GM13976 (cell line): ENCODE measurements around the gene NCLN.

Experiments used
- DNase-seq: peaks from one replicate; pipeline ENCODE4 v3.0.0; 2012; ENCODE audit warnings: low spot score
- in situ Hi-C: fragments of 300-500 bp; cut with MboI; formaldehyde crosslinking; loops from one replicate; pipeline ENCODE4 v1.12.0; 2022; ENCODE audit warnings: low sequenced_read_pairs, mixed read lengths, inconsistent platforms; ENCODE audit not compliant: unreplicated experiment
- TF ChIP-seq, protein P1 (sequence below): IDR thresholded peaks from 2 replicates; pipeline ENCODE4 v1.5.1; 2012; ENCODE audit warnings: borderline replicate concordance, mild to moderate bottlenecking; ENCODE audit not compliant: insufficient read depth; ENCODE audit errors: extremely low read depth, missing control alignments, control extremely low read depth

The NCLN gene

DNA sequence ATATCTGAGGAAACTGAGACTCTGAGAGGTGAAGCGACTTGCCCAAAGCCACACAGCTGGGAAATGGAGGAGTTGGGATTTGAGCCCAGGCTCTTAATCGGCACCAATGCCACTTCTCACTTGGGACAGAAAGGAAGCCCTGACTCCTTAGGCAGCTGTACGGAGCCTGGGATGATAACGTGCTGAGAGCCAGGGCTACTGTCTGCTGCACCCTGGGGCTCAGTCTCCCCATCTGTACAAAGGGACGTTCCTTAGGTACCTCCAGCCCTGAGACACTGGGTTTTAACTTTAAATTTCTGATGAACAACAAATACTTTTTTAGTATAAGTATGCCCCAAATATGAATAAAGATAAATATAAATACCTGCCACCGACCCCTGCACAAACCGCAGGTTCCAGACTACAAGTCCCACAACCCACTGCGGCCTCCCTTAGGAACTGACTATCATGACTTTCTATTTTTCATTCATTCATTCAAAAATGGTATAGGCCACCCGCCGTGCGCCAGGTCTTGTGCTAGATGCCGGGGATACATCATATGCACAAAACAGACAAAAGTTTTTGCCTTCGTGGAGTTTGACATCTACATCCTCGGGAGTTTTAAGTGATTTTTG, 776 bp upstream of the NCLN start:
- in situ Hi-C loops = no loop called here
- DNase-seq = no peak
- TF ChIP-seq, protein P1, sequence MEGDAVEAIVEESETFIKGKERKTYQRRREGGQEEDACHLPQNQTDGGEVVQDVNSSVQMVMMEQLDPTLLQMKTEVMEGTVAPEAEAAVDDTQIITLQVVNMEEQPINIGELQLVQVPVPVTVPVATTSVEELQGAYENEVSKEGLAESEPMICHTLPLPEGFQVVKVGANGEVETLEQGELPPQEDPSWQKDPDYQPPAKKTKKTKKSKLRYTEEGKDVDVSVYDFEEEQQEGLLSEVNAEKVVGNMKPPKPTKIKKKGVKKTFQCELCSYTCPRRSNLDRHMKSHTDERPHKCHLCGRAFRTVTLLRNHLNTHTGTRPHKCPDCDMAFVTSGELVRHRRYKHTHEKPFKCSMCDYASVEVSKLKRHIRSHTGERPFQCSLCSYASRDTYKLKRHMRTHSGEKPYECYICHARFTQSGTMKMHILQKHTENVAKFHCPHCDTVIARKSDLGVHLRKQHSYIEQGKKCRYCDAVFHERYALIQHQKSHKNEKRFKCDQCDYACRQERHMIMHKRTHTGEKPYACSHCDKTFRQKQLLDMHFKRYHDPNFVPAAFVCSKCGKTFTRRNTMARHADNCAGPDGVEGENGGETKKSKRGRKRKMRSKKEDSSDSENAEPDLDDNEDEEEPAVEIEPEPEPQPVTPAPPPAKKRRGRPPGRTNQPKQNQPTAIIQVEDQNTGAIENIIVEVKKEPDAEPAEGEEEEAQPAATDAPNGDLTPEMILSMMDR = no peak

DNA sequence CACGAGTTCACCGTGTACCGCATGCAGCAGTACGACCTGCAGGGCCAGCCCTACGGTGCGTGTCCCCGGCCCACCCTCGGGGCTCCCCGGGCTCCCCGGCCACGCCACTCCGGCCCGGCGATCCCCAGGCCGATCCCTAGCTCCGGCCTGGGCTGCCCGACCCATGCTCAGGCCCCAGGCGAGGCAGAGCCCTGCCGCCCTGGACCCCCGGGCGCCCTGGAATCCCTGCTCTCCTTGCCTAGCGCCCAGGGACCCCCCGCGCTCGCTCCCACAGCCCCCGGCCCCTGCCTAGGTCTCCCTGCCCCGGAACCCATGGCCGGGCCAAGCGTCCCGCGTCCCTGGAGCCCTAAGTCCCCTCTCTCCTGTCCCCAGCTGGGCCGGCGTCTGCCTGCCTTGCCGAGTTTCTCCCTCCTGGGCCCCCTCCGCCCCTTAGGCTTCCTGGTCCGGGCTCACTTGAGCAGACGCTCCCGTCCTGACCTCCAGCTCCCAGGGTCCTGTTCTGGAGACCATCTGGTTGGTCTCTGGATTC, 494 bp downstream of the NCLN start:
- TF ChIP-seq, protein P1 = no peak
- in situ Hi-C loops = no loop called here
- DNase-seq = no peak

DNA sequence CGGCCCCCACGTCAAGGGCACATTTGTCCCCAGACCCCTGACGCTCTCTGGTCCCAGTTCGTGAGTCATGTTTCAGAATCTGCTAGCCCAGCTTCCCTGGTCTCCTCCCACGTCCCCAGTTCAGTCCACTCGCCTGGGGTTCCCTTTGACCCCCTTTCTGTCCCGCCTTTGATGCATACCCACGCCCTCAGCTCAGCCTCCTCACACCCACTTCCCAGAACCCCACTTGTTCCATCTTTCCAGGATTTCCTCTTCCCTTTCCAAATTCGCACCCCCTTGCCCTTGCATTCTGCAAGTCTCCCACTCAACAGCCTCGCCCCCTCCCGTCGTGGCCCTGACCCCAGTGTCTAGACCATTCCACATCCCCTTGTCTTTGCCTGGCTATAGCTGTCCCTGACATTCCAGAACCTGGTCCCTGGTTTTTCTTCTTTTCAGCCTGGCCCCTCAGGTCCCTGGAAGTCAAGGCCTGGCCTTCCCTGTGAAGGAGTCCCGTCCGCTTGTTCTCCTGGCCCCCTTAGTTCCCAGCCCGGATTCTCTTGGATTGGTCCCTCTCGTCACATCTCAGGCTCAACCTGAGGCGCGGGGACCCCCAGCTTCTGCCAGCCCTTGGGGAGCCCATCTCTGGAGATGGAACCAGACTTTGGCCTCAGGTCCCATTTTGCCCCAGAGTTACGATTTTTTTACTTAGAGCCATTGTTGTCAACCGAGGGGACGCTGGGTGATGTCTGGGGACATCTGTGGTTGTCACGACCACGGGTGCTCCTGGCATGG, 1.3 kb downstream of the NCLN start:
- in situ Hi-C loops = no loop called here
- TF ChIP-seq, protein P1 = no peak
- DNase-seq = no peak

DNA sequence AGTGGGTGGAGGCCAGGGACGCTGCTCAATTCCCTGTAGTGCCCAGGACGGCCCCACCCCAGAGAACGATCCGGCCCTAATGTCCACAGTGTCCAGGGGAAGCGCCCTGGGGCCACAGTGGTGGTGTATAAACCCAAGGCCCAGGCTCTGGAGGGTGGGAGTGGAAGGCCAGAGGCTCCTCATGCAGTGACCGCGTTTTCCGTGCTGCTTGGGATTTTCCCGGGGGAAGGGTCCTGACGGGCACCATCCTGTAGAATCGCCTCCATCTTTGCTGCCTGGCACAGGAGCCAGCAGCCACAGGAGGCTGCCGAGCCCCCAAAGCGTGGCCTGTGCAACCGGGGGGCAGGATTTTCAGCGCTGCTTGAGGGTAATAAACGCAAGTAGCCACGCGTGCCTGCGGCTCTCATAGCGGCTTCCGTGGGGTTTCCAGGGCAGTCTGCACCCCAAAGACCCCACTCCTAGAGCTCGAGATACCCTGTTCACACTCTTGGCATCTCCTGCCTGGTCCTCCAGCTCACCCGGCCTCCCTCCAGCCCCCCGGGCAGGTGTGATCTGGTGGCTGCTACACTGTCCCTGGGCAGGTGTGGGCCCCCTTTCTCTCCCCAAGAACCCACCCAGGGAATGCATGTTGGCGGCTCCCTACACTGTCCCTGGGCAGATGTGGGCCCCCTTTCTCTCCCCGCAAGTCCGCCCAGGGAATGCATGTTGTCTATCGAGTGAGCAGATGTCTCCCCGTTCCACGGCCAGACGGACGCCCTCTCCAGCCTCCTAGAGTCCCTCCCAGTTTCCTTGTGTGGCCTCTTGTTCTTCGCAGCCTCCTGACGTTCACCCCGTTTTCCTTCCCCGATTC, 2.2 kb downstream of the NCLN start:
- TF ChIP-seq, protein P1 = no peak
- DNase-seq = no peak
- in situ Hi-C loops = no loop called here

DNA sequence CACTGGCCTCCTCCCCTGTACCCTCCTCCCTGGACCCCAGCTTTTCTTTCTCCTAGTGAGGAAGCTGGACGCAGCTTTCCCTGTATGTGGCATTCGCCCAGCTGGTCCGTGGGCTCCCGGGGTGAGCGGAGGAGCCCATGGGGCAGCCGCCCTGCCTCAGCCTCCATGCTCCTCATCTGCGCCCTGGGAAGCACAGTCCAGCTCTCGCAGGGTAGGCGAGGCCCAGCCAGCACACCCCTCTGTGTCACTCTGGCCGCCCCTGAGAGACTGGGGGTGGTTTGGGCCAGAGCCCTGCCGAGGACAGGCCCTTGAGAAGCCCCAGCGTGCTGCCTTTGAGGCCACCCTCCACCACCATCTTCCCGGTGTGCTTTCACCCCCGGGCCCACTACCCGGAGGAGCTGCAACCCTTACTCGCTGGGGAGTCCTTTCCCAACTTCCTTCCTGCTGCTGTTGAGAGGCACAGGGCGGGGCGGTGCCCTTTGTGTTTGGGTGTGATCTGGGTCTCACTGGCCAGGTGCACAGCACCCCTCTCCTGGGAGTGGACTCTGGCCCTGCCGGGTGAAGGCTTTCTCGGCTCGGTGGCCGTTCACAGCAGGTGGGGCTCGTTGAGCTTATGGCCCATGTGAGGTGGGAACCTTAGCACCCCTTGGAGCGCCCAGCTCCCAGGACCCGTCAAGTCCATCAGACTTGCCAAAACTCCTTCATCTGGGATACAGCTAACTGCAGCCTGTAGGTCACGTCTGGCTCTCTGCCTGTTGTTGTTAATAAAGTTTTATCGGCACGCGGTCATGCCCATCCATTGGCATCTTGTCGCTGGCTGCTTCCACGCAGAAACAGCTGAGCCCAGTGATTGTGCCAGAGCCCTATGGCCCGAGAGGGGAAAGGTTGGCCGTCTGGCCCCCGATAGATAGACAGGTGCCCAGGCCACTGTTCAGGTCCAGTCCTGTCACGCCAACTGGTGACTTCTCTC, 3.2 kb downstream of the NCLN start:
- TF ChIP-seq, protein P1 = no peak
- DNase-seq = no peak
- in situ Hi-C loops = no loop called here
